ENCODE data around the gene FAM167B.

The FAM167B gene

DNA sequence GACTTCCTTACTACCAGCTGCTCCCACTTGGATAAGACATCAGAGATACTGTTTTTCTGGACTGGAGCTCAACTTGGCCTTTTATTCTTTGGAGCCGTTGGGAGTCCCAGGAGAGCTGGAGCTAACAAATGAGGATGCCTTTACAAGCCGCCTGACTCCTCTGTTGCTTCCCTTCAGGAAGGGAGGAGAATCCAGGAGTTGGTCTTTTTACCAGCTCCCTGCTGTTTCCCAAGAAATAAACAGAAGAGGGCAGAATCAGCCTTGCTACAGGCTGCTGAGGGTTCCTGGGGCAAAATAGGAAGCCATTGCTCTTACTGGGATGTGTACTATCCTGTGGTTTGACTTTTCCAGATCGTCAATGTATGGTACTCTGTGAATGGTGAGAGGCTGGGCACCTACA is 23.3 kb upstream of the FAM167B start:
- DNase-seq (ENCODE audit: low spot score) = no peak

DNA sequence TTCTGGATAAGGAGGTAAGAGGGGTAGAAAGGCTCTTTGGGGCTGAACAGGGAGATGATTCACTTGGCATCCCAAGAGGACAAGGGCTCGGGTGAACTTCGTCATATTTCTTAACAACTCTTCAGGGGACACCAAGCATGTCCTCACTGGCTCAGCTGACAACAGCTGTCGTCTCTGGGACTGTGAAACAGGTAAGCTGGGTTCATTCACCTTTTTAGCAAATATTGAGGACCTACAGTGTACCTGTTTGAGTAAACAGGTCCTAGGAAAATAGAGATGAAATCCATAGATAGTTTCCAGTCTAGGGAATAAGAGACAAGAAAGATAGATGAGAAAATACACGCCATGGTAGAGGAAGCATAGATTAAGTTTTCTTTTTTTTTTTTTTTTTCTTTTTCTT is 22.7 kb upstream of the FAM167B start:
- DNase-seq (ENCODE audit: low spot score) = no peak

DNA sequence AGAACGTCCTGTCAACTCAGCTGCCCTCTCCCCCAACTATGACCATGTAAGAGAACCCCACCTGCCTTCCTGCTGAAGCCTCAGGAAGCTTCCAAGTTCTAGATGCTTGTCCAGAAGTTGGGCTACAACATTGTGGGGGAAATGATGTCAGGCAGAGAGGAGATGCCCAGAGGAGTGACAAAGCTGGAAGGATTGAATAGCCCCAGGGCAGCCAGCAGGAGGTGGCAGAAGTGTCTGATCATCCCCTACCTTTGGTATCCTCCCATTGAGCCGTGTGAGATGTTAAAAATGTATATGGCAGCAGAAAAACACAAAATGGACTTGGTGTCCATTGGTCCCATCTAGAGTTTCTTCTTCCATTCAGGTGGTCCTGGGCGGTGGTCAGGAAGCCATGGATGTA is 18.3 kb upstream of the FAM167B start:
- DNase-seq (ENCODE audit: low spot score) = no peak

DNA sequence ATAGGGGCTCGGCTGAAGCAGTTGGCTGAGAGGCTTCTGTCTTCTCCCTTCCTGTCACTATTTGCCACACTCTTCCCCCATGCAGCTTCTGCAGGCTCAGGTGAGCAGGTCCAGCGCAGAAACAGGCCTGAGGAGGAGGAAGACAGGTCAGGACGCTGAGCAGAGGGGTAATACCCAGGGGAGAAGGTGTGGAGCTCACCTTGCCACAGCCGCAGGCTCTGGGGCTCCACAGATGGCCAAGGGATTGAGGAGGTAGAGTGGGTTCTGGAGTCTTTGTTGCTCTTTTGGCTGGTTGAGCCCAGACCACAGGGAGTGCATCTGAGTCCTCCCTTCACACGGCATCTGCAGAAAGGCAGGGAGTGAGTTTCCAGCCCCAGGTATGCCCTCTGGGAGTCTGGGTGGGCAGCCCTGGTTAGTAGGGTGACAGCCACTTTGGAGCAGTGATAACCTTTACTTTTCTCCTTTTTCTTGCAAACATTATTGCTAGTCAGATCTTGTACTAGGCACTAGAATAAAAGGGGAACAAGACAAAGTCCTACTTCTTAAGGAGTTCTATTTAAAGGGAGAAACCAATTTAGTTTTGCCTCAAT is 15.1 kb upstream of the FAM167B start:
- DNase-seq (ENCODE audit: low spot score) = no peak

DNA sequence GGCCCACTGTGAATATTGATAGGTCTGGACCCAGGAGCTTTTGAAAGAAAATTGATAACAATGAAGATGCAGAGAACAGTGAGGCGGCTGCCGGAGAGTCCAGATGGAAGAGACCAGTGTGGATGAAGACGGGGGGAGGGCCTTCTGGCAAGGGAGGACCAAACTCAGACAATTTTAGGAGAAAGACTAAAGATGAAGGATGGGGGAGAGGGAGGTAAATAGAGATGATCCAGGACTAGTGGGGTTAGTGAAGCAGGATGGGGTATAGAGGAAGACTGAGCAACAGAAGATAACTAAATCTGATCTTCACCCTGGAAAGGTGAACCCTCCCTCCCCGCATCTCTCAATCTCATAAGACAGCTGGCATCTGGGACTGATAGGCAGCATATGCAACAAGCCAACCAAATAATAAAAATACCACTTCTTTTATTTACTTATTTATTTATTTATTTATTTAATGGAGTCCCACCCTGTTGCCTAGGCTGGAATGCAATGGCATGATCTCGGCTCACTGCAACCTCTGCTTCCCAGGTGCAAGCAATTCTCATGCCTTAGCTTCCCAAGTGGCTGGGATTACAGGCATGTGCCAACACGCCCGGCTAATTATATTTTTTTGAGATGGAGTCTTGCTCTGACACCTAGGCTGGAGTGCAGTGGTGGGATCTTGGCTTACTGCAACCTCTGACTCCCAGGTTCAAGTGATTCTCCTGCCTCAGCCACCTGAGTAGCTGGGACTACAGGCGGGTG is 14.3 kb upstream of the FAM167B start:
- DNase-seq (ENCODE audit: low spot score) = no peak

DNA sequence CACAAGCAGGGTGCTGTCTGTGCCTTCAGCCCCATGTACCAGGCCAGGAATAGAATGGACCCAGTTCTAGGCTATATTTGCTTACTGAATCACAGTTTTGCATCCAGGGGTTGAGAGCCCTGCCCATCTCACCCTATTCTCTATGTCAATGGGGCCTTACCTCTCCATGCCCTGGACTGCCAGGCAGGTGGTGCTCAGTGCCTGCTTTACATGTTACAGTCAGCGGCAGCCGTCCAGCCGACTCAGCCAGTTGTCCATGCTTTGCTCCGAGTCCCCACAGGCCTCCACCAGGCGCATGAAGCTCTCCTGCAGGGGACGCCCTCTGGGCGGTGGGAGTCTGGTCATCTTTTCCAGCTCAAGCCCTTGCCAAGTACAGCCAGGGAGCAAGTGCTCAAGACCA is 12.2 kb upstream of the FAM167B start:
- no peak for DNase-seq (ENCODE audit: low spot score)

DNA sequence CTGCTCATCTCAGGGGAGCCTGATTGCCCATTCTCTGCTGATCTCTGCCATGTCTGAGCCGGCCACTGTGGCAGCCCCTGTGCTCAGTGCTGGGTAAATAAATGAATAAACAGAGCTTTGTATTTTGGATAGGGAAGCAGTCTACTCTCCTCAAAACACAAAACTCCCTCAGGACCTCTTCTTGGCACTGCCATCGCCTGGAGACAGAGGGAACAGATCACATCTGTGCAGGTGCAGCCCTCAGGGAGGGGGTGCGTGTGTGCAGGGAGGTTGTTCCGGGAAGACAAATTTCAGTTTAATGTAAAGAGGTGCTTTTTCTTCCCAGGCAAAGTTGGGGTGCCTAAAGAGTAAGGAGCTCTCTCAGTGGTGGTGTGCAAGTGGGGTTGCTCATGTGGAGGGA is 7.7 kb upstream of the FAM167B start:
- no peak for DNase-seq (ENCODE audit: low spot score)

DNA sequence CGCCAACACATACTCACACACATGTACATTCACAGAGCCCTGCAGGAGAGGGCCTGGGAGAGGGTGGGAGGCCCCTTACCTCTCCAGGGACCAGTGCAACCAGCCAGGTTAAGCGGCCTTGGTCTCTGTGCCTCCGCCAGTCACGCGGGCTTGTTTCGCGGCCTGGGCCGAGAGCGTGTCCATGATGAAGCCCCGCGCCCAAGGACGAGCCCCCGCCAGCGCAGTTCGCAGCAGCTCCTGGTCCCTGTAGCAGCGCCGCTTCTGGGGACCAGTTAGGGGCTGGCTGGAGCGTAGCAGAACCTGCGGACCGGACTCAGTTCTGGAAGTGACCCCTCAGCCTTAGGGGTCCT is 7.3 kb upstream of the FAM167B start:
- no peak for DNase-seq (ENCODE audit: low spot score)

DNA sequence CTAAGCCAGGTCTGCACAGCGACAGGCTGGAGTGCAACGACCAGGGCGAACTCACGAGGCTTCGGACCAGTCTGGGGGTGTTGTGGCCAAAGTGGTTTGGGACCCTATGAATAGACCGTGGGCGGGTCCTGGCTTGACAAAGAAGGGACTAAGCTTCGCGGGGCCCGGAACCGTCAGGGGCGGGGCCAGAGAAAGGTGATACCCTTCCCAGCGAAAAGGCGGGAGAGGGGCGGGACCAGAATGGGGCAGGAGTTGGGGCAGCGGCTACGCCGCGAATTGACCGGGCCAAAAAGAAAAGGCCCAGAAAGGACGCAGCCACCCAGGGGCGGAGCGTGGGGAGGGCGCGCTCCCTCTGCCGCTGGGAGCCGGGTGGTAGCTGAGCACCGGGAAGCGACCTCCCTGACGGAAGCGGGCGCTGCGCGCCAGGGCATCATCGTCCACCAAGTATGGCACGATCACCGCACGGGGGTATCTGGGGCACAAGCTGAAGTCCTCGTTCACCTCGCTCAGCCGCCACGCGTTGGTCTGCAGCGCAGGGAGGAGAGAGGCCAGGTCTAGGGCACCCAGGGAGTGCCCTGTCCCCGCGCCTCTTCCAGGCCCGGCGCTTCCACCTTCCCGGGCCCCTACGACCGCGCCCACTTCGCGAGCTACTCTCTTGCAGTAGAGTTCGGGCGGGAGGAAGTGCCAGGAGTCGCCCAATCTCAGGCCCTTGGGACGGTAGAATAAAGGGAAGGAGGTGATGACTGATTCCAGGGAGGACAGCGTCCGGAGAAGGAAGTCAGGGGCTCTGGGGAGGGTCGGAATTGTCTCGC is 6.7 kb upstream of the FAM167B start:
- DNase-seq (ENCODE audit: low spot score) = peak; percentile 71

DNA sequence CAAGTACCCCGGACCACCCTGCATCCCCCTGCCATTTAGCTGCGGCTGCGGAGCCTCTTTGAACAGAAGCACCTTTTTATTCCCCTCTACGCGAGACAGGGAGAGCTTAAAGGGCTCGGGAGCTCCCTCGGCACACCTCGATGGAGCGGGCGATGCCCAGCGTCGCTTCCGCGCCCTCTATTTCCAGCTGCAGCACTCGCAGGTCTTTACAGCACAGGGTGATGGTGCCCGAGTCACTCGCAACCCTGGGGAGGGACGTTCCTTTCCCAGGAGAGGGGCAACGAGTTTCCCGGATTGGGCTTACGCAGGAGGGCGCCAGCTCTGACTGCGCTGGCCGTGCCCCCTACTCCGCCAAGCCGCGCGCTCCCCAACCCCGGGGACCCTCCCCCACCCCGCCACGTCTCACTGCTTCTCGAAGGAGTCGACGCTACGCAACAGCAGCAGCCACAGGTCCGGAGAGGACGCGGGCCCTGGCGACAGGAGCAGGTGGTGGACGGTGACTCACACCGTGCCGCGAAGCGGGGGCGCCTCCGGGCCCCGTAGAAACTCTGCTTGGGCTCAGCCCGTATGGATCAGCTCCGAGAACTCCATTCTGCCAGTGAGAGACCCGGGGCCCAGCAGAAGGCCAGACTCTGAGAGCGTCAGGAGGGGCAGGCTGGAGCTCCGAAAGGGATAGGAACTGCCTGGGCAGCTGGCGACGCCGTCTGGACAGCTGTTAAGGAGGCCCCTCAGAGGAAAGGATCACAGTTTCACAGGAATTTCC is 5.8 kb upstream of the FAM167B start:
- peak; percentile 67 for DNase-seq (ENCODE audit: low spot score)

DNA sequence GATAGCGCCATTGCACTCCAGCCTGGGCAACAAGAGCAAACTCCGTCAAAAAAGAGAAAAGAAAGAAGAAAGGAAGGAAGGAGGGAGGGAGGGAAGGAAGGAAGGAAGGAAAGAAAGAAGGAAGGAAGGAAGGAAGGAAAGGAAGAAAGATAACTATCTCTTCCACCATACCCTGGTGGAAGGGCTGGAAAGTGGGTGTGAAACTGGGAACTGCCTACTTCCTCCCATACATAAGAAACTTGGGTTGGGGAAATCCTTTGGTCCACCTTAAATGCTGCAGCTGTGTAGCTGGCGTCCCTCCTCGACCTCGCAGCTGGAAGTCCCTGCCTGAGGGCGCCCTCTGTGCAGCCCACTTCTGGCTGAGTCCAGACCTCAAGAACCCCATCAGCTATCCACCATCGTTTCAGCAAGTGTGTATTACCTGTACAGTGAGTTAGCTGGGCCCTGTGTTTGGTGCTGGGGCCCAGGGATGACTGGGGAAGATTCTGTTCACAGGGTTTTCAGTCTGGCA is 4.6 kb upstream of the FAM167B start:
- DNase-seq (ENCODE audit: low spot score) = no peak

DNA sequence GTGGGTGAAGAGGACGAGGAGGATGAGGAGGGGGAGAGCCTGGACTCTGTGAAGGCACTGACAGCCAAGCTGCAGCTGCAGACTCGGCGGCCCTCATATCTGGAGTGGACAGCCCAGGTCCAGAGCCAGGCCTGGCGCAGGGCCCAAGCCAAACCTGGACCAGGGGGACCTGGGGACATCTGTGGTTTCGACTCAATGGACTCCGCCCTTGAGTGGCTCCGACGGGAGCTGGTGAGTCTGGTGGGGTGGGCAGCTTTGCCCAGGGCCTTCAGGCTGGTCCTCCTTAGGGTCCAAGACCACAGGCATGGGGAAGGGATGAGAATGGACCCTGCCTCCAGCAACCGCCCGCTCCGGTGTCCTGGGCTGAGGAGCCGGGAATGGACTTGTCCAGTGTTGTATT is 430 bp downstream of the FAM167B start:
- no peak for DNase-seq (ENCODE audit: low spot score)

DNA sequence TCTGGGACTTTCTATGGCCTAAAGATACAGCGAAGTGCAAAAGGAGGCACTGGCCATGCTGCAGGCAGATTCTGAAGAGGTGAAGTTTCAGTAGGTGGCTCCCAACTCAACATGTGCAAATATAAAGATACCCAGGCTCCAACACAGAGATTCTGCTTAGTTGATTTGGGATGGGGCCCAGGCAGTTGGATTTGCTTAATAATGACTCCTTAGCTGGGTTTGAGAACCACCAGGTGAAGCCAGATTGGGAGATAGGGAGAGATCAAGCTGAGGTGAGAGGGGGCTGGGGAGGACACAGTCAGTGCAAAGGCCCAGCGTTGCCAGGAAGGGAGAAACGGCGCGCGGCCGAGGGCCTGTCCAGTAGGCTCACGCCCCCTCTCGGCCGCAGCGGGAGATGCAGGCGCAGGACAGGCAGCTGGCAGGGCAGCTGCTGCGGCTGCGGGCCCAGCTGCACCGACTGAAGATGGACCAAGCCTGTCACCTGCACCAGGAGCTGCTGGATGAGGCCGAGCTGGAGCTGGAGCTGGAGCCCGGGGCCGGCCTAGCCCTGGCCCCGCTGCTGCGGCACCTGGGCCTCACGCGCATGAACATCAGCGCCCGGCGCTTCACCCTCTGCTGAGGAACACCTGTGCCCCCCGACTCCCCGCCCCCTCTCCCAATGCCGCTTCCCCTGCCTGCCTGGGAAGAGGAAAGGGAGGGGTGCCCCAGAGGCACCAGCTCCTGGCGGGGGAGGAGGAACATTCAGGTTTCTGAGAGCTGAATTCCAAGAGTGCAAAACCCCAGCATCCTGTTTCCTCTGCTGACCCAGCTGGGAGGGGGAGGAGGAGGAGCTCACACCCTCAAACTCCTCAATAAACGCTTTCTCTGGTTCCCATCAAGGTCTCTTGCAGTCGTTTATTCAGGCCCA is 1.2 kb downstream of the FAM167B start:
- DNase-seq (ENCODE audit: low spot score) = peak; percentile 68

DNA sequence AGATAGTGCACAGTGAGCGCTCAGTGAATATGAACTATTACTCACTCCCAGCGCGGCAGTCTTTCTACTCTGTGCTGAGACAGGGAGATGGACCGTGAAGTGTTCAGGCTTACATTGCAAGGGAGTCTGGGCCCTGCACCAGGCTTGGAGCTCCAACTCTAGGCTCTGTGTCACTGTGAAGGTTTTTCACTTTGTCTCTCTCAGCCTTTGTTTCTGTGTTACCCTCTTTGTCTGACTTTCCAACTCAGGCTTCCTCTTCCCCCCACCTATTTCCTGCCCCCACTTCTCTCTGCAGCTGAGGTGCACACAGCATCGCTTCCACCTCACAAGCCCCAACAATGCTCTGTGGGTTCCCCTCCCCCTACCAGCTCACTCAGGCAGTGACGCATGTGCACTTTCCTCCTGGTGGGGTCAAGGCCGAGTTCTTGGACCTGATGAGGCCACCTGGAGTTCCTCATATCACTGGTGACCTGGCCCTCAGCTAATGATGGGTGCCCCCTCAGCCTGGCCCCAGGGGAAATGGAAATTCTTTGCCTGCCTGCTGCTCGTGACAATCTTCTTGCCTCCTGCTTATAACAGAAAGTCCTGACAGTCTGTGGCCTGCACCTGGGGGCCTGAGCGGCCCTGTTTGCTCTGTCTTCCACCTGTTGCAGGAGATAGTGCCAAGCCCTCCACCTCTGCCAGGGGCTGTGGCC is 3.0 kb downstream of the FAM167B start:
- DNase-seq (ENCODE audit: low spot score) = no peak

DNA sequence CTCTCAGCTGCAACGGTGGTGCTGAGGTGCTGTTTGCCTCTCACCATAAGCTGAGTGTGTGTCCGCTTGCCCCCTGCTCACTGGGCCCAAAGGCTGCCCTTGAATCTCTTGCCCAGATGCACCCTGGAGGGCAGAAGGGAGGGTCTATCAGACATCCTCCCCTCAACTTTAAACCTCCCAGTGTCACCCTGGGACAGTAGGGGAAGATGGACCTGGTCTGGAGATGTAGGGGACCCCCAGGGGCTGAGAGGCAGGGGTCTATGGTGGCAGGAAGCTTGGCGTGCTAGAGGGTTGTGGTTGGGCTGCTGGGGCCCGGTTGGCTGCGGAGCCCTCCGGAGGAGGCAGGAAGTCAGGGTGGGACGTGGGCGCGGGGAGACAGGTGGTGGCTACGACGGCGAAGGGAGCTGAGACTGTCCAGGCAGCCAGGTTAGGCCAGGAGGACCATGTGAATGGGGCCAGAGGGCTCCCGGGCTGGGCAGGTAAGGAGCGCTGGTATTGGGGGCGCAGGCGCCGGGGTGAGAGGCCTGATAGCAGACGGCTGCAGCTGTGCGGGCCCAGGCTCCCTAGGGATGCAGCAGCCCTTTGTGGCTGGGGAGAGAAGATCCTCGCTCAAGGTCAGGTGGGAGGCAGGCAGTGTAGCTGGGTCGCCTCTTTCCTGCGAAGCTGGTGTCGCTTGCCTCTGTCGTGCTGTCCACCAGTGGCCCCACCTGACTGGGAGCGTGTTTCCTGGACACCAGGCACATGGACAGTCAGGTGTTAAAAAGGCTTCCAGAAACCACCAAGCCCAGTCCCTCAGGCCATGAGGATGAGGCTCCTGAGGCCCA is 4.1 kb downstream of the FAM167B start, which contains the start of gene LCK:
LCK (plus strand) TSS at position 373 of the 824 bp plus-strand sequence. CDS start 23,065 bp downstream, outside the sequence.
- DNase-seq (ENCODE audit: low spot score) = peak; percentile 2

DNA sequence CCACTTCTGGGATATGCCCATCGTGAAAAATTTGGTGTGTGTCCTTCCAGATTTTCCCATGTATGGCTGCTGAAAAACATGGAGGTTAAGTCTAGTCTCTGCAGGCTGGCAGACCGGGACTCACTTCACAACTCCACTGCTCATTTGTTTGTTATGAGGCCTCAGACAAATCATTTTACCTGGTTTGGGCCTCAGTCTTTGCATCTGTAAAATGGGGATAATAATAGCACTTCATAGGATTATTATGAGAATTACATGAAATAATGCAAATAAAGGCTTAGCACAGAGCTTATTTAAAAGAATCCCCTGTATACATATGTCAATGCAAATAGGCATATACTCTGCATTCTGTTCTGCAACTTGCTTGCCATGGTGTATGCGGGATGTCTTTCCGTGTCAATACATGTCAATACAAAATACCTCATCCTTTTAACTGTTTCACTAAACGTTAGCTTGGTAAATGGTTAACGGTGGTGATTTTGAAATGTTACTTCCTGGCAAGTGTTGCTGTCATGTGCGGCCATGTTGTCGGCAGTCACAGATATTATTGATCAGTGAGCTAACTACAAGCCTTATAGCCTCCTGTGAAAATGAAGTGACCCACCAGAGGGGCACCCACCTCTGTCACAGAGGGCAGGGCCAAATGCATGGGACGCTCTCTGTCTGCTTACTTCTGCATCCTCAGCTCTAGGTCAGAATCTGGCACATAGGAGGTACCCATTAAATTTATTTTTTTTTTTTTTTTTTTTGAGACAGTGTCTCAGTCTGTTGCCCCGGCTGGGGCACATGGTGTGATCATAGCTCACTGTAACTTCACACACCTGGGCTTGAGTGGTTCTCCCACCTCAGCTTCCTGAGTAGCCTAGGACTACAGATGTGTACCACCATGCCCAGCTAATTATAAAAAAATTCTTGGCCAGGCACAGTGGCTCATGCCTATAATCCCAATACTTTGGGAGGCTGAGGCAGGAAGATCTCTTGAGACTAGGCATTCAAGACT is 8.3 kb downstream of the FAM167B start:
- DNase-seq (ENCODE audit: low spot score) = no peak

DNA sequence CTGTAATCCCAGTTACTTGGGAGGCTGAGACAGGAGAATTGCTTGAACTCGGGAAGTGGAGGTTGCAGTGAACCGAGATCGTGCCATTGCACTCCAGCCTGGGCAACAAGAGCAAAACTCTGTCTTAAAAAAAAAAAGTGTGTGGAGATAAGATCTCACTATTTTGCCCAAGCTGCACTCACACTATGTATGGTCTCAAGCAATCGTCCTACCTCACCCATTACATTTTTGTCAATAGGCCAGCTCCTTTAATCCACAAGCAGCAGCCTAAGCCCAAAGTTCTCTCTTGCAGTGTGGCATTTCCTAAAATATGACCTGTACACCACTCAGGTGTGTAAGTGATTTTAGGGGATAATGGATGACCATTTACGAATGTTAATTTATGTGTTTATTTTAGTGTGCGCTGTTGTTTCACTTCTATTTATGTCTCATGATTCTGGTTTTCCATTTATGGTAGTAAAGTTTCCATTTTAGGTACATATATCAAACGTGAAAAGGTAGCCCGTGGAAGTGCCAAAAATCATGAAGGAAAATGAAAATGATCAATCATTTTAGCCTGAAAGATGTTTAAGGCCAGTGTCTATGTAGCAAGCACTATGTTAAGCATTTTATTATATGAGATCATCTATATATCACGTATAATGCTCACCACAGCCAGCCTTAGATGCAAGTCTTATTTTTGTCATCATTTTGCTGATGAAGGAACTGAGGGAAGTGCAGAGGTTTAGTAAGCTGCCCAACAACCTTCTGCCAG is 9.6 kb downstream of the FAM167B start:
- DNase-seq (ENCODE audit: low spot score) = no peak

DNA sequence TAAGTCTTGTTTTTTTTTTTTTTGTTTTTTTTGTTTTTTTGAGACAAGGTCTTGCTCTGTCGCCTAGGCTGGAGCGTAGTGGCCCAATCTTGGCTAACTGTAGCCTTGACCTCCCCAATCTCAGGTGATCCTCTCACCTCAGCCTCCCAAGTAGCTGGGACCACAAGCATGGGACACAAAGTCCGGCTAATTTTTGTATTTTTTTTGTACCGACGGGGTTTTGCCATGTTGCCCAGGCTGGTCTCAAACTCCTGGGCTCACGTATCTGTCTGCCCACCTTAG is 10.1 kb downstream of the FAM167B start:
- DNase-seq (ENCODE audit: low spot score) = no peak
